ENCODE measurements around the gene PLSCR1. TPM values are rescaled to one million over a fixed set of nuclear protein-coding genes. Genes with fewer than 3 reads are reported as not detected.

The PLSCR1 gene
- total and polyA plus RNA-seq, 9 of the 15 experiments (the other 6 are each of a cell fraction or from before 2014, with no cell fraction given): 40.6 to 122 (median 69.1) TPM

DNA sequence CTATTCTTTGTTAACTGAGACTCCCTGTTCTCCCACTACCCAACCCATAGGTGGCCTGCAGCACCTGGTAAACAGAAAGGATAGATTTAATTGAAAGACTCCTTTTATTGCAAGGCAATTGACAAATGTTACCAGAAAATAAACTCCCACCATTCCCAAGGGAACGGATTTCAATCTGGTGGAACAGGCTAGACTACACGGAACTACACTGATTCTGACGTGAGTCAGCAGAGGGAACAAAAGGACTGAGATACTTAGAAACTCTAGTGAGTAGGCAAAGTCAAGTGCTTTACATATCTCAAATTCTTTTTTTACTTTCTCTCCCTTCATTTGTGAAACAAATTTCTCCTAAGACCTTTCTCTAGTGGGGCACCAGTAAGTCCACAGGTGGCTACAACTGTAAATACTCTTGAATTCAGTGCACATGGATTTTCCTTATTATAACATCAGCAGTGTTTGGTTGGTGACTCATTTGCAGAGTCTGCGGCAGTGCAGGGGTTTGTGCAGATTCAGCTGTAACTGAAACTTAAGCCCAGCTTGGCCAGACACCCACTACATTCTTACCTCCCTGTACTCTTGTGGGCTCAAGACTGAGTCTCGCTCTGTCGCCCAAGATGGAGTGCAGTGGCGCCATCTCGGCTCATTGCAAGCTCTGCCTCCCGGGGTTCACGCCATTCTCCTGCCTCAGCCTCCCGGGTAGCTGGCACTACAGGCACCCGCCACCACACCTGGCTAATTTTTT is 40.8 kb downstream of the PLSCR1 start:
- peak overlapping the region; percentile 49 for H2AFZ ChIP-seq (ENCODE audit: low read depth, low read length)
- in situ Hi-C loops (cut with MboI) (no loop called here), intact Hi-C loops (cut with micrococcal nuclease) (loop anchor here (1.0 kb wide), 1 partner anchor 74 kb away; no protein-coding TSS in a partner anchor)
- H3K79me2 ChIP-seq (ENCODE audit: control insufficient read depth, insufficient read depth, low read length): no peaks in the 10 kb centered on the region
- CTCF ChIA-PET (ENCODE audit: low intra/inter-chr PET ratio): no interaction called here
- H3K27ac ChIP-seq (ENCODE audit: extremely low read depth, low read depth, low read length): no peak overlapping the region; the same call in 2 of the 3 replicates
- DNase-seq (ENCODE audit: extremely low read depth in 1 of 4, low spot score in 3 of 4) (no peak), ATAC-seq (peak; percentile 65), FAIRE-seq (peak; percentile 69)
- H3K4me1 ChIP-seq (replicated peaks in 1 of 2; ENCODE audit: control insufficient read depth in 2 of 2, insufficient read depth in 2 of 2, low read length in 2 of 2): peaks cover 5 to 30% of the 10 kb centered on the region in 2 experiments; a peak in 4 of 5 replicates
- no peaks in the 10 kb centered on the region for H3K36me3 ChIP-seq (ENCODE audit: control insufficient read depth, insufficient read depth, low read length)
- H3K9ac ChIP-seq (ENCODE audit: insufficient read depth in 1 of 2, low read depth in 2 of 2, low read length in 2 of 2): no peak overlapping the region
- H3K4me3 ChIP-seq: no peak overlapping the region
- no peak overlapping the region for H3K4me2 ChIP-seq (ENCODE audit: insufficient read depth, low read length)
- no peaks in the 10 kb centered on the region for H3K27me3 ChIP-seq (ENCODE audit: control insufficient read depth in 2 of 2, insufficient read depth in 2 of 2, low read length in 2 of 2)
- POLR2A ChIA-PET: no interaction called here
- no peaks in the 10 kb centered on the region for H3K9me1 ChIP-seq (ENCODE audit: control insufficient read depth, insufficient read depth, low read length)
- WGBS (ENCODE audit: insufficient coverage, low coverage, missing lambda C conversion rate): 63% methylated on average over 11 of the region's 12 CpGs
- no peaks in the 10 kb centered on the region; the same call in 1 of the 2 replicates for H3K9me3 ChIP-seq (replicated peaks; ENCODE audit: control insufficient read depth, insufficient read depth, low read depth, low read length)
- no TSS peak for BruUV-seq (replicated peaks)
- no peaks in the 10 kb centered on the region for H4K20me1 ChIP-seq (replicated peaks; ENCODE audit: control insufficient read depth, insufficient read depth, low read length)
- TF ChIP-seq, protein P1, sequence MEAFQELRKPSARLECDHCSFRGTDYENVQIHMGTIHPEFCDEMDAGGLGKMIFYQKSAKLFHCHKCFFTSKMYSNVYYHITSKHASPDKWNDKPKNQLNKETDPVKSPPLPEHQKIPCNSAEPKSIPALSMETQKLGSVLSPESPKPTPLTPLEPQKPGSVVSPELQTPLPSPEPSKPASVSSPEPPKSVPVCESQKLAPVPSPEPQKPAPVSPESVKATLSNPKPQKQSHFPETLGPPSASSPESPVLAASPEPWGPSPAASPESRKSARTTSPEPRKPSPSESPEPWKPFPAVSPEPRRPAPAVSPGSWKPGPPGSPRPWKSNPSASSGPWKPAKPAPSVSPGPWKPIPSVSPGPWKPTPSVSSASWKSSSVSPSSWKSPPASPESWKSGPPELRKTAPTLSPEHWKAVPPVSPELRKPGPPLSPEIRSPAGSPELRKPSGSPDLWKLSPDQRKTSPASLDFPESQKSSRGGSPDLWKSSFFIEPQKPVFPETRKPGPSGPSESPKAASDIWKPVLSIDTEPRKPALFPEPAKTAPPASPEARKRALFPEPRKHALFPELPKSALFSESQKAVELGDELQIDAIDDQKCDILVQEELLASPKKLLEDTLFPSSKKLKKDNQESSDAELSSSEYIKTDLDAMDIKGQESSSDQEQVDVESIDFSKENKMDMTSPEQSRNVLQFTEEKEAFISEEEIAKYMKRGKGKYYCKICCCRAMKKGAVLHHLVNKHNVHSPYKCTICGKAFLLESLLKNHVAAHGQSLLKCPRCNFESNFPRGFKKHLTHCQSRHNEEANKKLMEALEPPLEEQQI (IDR thresholded peaks at IDR 0.05): 0 out of 2 replicates have a peak, but pooled peaks have one; percentile 48
- TF ChIP-seq ZNF316 (IDR thresholded peaks at IDR 0.05) (0 out of 2 replicates have a peak, but pooled peaks have one; percentile 16), ATF3 (IDR thresholded peaks at IDR 0.05) (peak; percentile 63), ATF3 (CRISPR knock-in tag; conservative IDR thresholded peaks at IDR 0.05) (no peak), NR3C1 (CRISPR knock-in tag; IDR thresholded peaks at IDR 0.05) (no peak), C11orf30 (IDR thresholded peaks at IDR 0.05; ENCODE audit: low read depth) (peak; percentile 23; the same call in 1 of the 2 replicates), JUND (IDR thresholded peaks at IDR 0.05; ENCODE audit: borderline replicate concordance, low read depth, low read length) (peak; percentile 63; the same call in 1 of the 2 replicates), JUND (tag; IDR thresholded peaks at IDR 0.05; ENCODE audit: borderline replicate concordance, low read depth, low read length) (peak; percentile 58; the same call in 2 of the 3 replicates), ZNF184 (CRISPR knock-in tag; IDR thresholded peaks at IDR 0.05) (no peak), ZNF395 (CRISPR knock-in tag; IDR thresholded peaks at IDR 0.05) (0 out of 2 replicates have a peak, but pooled peaks have one; percentile 24), GATAD2A (IDR thresholded peaks at IDR 0.05) (no peak), FOSL1 (tag; conservative IDR thresholded peaks at IDR 0.05) (peak; percentile 75), NFE2 (IDR thresholded peaks at IDR 0.05; ENCODE audit: low read depth) (peak; percentile 46; the same call in 1 of the 2 replicates), CHD1 (IDR thresholded peaks at IDR 0.05; ENCODE audit: low read length) (no peak), MED1 (CRISPR knock-in tag; IDR thresholded peaks at IDR 0.05; ENCODE audit: borderline replicate concordance) (no peak)
- TF ChIP-seq, protein P2, sequence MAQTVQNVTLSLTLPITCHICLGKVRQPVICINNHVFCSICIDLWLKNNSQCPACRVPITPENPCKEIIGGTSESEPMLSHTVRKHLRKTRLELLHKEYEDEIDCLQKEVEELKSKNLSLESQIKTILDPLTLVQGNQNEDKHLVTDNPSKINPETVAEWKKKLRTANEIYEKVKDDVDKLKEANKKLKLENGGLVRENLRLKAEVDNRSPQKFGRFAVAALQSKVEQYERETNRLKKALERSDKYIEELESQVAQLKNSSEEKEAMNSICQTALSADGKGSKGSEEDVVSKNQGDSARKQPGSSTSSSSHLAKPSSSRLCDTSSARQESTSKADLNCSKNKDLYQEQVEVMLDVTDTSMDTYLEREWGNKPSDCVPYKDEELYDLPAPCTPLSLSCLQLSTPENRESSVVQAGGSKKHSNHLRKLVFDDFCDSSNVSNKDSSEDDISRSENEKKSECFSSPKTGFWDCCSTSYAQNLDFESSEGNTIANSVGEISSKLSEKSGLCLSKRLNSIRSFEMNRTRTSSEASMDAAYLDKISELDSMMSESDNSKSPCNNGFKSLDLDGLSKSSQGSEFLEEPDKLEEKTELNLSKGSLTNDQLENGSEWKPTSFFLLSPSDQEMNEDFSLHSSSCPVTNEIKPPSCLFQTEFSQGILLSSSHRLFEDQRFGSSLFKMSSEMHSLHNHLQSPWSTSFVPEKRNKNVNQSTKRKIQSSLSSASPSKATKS (CRISPR knock-in tag; IDR thresholded peaks at IDR 0.05): no peak

All from K562 (cell line).